Activated CD4-positive, alpha-beta memory T cell treated with anti-CD3 and anti-CD28 coated beads for 36 hours (primary cell): ENCODE measurements around the gene CORO2A. TPM values are rescaled to one million over a fixed set of nuclear protein-coding genes. Genes with fewer than 3 reads are reported as not detected.
"Not testable (repeated sequence)": the region's sequence is repeated elsewhere in the genome, so short reads cannot be mapped to it uniquely, and the experiment has no call there.

Source experiments
- CTCF ChIA-PET: fragments of 350-600 bp; sonication (Branson Sonifier 250); formaldehyde crosslinking; loops from one replicate; lab custom pipeline; 2021; ENCODE audit warnings: antibody characterized with exemption, inconsistent platforms; lab: Charles Lee
- POLR2A ChIA-PET: fragments of 350-600 bp; sonication (Branson Sonifier 250); formaldehyde crosslinking; loops from one replicate; lab custom pipeline; 2021; ENCODE audit warnings: antibody characterized with exemption; lab: Charles Lee
- DNase-seq: peaks from one replicate; pipeline ENCODE4 v3.0.0-alpha.2; 2020
- H3K27ac Mint-ChIP-seq: one replicate; pipeline ENCODE4 v1.8.0; 2021; ENCODE audit warnings: mixed read lengths
- H3K27me3 Mint-ChIP-seq: one replicate; pipeline ENCODE4 v1.8.0; 2021; ENCODE audit warnings: mixed read lengths
- H3K36me3 Mint-ChIP-seq: one replicate; pipeline ENCODE4 v1.8.0; 2021; ENCODE audit warnings: mixed read lengths
- H3K4me1 Mint-ChIP-seq: one replicate; pipeline ENCODE4 v1.8.0; 2021; ENCODE audit warnings: low read depth, mixed read lengths
- H3K4me3 Mint-ChIP-seq: one replicate; pipeline ENCODE4 v1.8.0; 2021; ENCODE audit warnings: mild to moderate bottlenecking, mixed read lengths
- H3K9me3 Mint-ChIP-seq: one replicate; pipeline ENCODE4 v1.8.0; 2021; ENCODE audit warnings: mixed read lengths
- intact Hi-C: fragments of 100-400 bp; cut with micrococcal nuclease; formaldehyde crosslinking; loops from one replicate; pipeline ENCODE4 v1.15.1; 2023
- total RNA-seq, 2 experiments: library from RNA; stranded (reverse); gene quantifications; one replicate each; pipeline ENCODE4 v1.2.3, GENCODE V29; 2021

CORO2A gene
- total RNA-seq, 2 experiments from 2014 or later, result 9.8 to 9.9 TPM

DNA sequence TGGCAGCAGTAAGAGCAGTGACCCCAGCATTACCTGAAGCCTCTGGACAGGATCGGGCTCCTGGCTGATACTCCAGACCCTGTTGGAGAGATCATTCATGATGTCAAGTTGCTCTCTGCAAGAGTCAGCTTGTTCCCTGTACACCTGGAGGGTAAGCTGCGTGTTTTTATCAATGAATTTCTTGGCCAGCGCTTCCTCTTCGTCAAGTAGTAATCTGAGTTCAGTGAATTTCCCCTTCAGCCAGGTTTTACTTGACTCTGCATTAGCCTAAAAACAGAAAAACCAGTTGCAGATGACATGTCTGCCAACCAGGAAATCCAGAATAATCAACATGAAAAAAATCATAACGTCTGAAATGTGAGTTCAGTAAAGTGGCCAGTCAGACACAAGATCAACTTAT is 92.5 kb downstream of the CORO2A start:
- peaks cover 41% of the 10 kb centered on the region for H3K36me3 Mint-ChIP-seq
- ChIA-PET POLR2A (no interaction called here), CTCF (interaction anchor here (1.0 to 3.6 kb wide), 3 partner anchors 16 to 22 kb away, joined by 3 to 16 read pairs (median 3); partner anchors contain the start of gene TRIM14)
- H3K4me3 Mint-ChIP-seq, result peak overlapping the region; percentile 38
- no peaks in the 10 kb centered on the region for H3K9me3 Mint-ChIP-seq
- intact Hi-C loops, result loop anchor here (5.0 kb wide), 3 partner anchors 92 to 157 kb away; partner anchors contain the start of genes ANP32B, CORO2A and TBC1D2
- no peaks in the 10 kb centered on the region for H3K27me3 Mint-ChIP-seq
- H3K27ac Mint-ChIP-seq, result peak overlapping the region; percentile 89
- DNase-seq, result no peak
- H3K4me1 Mint-ChIP-seq, result peaks cover 84% of the 10 kb centered on the region

DNA sequence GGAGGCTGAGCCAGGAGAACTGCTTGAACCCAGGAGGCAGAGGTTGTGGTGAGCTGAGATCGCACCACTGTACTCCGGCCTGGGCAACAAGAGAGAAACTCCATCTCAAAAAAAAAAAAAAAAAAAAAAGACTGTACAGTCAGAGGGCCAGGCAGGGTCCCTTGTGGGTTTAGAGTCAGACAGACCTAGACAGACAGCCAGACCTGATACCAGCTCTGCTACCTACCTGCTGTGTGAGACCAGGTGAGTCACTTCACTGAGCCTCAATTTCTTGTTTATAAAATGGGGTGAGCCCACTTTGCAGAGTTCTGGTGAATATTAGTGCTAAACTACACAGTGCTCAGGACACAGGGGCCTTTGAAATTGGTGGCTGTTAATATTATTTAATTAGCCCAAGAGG is 93.1 kb downstream of the CORO2A start:
- H3K4me3 Mint-ChIP-seq, result no peak overlapping the region
- POLR2A ChIA-PET, result interaction anchor here (0.6 kb wide), 1 partner anchor 139 kb away, joined by 3 read pairs; no protein-coding TSS in a partner anchor

GRCh38 chr9:98097836-98098235 is 94.6 kb downstream of the CORO2A start:
- POLR2A ChIA-PET, result interaction anchor here (0.6 to 2.1 kb wide), 5 partner anchors 10 to 159 kb away, joined by 4 to 10 read pairs (median 6); partner anchors contain the start of gene TRIM14
- CTCF ChIA-PET, result interaction anchor here (1.0 to 3.6 kb wide), 7 partner anchors 11 to 159 kb away, joined by 3 to 16 read pairs (median 3); partner anchors contain the start of gene TRIM14
- DNase-seq, result peak; percentile 80
- Mint-ChIP-seq H3K27ac (peak overlapping the region; percentile 75), H3K27me3 (no peaks in the 10 kb centered on the region), H3K4me1 (peaks cover 78% of the 10 kb centered on the region), H3K36me3 (peaks cover 49% of the 10 kb centered on the region), H3K9me3 (no peaks in the 10 kb centered on the region), H3K4me3 (no peak overlapping the region)
- intact Hi-C loops, result no loop called here

More for the DNA sequence above, 93.1 kb downstream of the CORO2A start:
- H3K27ac Mint-ChIP-seq, result peak overlapping the region; percentile 89
- CTCF ChIA-PET, result interaction anchor here (0.7 to 3.6 kb wide), 4 partner anchors 15 to 23 kb away, joined by 3 to 16 read pairs (median 3); partner anchors contain the start of gene TRIM14
- peaks cover 83% of the 10 kb centered on the region for H3K4me1 Mint-ChIP-seq
- no peaks in the 10 kb centered on the region for H3K9me3 Mint-ChIP-seq
- H3K27me3 Mint-ChIP-seq, result no peaks in the 10 kb centered on the region
- no peak for DNase-seq
- intact Hi-C loops, result no loop called here
- H3K36me3 Mint-ChIP-seq, result peaks cover 43% of the 10 kb centered on the region

DNA sequence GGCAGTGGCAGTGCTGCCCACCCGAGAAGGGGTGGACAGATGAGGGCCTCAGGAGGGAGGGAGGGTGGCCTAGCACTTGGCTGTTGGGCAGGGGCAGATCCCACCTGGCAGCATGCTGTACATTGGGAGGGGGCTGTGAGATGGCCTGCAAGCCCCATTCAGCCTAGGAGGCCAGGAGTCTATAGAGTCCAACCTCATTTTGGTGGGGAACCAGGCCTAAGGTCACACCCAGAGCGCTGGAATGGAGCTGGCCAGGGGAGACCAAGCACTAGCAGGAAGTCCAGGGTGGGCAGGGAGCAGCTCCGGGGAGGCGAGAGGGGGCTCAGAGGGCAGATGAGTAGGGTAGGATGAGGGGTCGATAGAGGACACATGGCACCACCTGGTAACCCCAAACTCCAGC is 96.3 kb downstream of the CORO2A start:
- intact Hi-C loops, result no loop called here
- CTCF ChIA-PET, result no interaction called here
- H3K36me3 Mint-ChIP-seq, result peaks cover 54% of the 10 kb centered on the region
- POLR2A ChIA-PET, result interaction anchor here (2.1 kb wide), 1 partner anchor 15 kb away, joined by 7 read pairs; no protein-coding TSS in a partner anchor
- H3K9me3 Mint-ChIP-seq, result no peaks in the 10 kb centered on the region
- peaks cover 62% of the 10 kb centered on the region for H3K4me1 Mint-ChIP-seq
- peak overlapping the region; percentile 47 for H3K27ac Mint-ChIP-seq
- H3K27me3 Mint-ChIP-seq, result no peaks in the 10 kb centered on the region
- no peak overlapping the region for H3K4me3 Mint-ChIP-seq
- DNase-seq, result no peak

GRCh38 chr9:98095401-98095800 is 97.0 kb downstream of the CORO2A start:
- Mint-ChIP-seq H3K4me1 (peaks cover 56% of the 10 kb centered on the region), H3K27me3 (no peaks in the 10 kb centered on the region), H3K4me3 (no peak overlapping the region), H3K27ac (no peak overlapping the region), H3K36me3 (peaks cover 57% of the 10 kb centered on the region), H3K9me3 (no peaks in the 10 kb centered on the region)
- intact Hi-C loops, result no loop called here
- ChIA-PET POLR2A (no interaction called here), CTCF (no interaction called here)
- no peak for DNase-seq

GRCh38 chr9:98094851-98095250 is 97.6 kb downstream of the CORO2A start:
- Mint-ChIP-seq H3K4me3 (no peak overlapping the region), H3K27ac (no peak overlapping the region), H3K4me1 (peaks cover 53% of the 10 kb centered on the region), H3K36me3 (peaks cover 55% of the 10 kb centered on the region), H3K9me3 (no peaks in the 10 kb centered on the region), H3K27me3 (no peaks in the 10 kb centered on the region)
- ChIA-PET CTCF (no interaction called here), POLR2A (no interaction called here)
- intact Hi-C loops, result no loop called here
- no peak for DNase-seq

- Mint-ChIP-seq H3K27me3 (no peaks in the 10 kb centered on the region), H3K4me1 (peaks cover 47% of the 10 kb centered on the region), H3K36me3 (peaks cover 50% of the 10 kb centered on the region), H3K9me3 (no peaks in the 10 kb centered on the region), H3K27ac (peak overlapping the region; percentile 21), H3K4me3 (no peak overlapping the region)
- no peak for DNase-seq
- CTCF ChIA-PET, result no interaction called here
- intact Hi-C loops, result no loop called here
- POLR2A ChIA-PET, result no interaction called here
Observed at GRCh38 chr9:98094316-98094715, 98.1 kb downstream of the CORO2A start.

GRCh38 chr9:98092613-98092931 is 99.9 kb downstream of the CORO2A start:
- H3K36me3 Mint-ChIP-seq, result peaks cover 47% of the 10 kb centered on the region
- ChIA-PET CTCF (interaction anchor here (1.1 to 1.5 kb wide), 2 partner anchors 19 to 26 kb away, joined by 5 read pairs; partner anchors contain the start of gene TRIM14), POLR2A (interaction anchor here (0.8 kb wide), 1 partner anchor 26 kb away, joined by 3 read pairs; the partner anchor contains the start of gene TRIM14)
- H3K27ac Mint-ChIP-seq, result peak overlapping the region; percentile 30
- H3K27me3 Mint-ChIP-seq, result no peaks in the 10 kb centered on the region
- H3K9me3 Mint-ChIP-seq, result no peaks in the 10 kb centered on the region
- intact Hi-C loops, result no loop called here
- H3K4me3 Mint-ChIP-seq, result no peak overlapping the region
- H3K4me1 Mint-ChIP-seq, result peaks cover 33% of the 10 kb centered on the region
- DNase-seq, result no peak

- H3K4me3 Mint-ChIP-seq, result no peak overlapping the region
- CTCF ChIA-PET, result interaction anchor here (1.1 to 1.5 kb wide), 3 partner anchors 19 to 100 kb away, joined by 4 to 5 read pairs (median 5); partner anchors contain the start of genes CORO2A and TRIM14
- H3K27ac Mint-ChIP-seq, result no peak overlapping the region
- intact Hi-C loops, result no loop called here
- peaks cover 43% of the 10 kb centered on the region for H3K36me3 Mint-ChIP-seq
- H3K27me3 Mint-ChIP-seq, result no peaks in the 10 kb centered on the region
- peak; percentile 5 for DNase-seq
- POLR2A ChIA-PET, result interaction anchor here (0.8 to 1.1 kb wide), 2 partner anchors 27 to 164 kb away, joined by 3 read pairs; partner anchors contain the start of gene TRIM14
- peaks cover 27% of the 10 kb centered on the region for H3K4me1 Mint-ChIP-seq
- no peaks in the 10 kb centered on the region for H3K9me3 Mint-ChIP-seq
Observed at GRCh38 chr9:98091735-98092612, 100.5 kb downstream of the CORO2A start.

DNA sequence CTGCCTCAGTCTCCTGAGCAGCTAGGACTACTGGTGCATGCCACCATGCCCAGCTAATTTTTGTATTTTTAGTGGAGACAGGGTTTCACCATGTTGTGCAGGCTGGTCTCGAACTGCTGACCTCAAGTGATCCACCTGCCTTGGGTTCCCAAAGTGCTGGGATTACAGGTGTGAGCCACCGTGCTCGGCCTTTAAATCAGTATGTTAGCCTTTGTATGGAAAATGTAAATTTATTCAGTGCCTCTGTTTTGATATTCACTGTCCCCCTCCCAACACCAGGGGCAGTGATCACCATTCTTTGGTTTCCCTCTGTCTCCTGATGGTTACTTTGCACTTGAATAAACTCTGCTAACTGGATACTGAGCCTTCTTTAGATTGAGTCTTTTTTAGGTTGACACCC is 101.8 kb downstream of the CORO2A start:
- POLR2A ChIA-PET, result interaction anchor here (1.8 kb wide), 1 partner anchor 34 kb away, joined by 5 read pairs; the partner anchor contains the start of gene NANS
- CTCF ChIA-PET, result interaction anchor here (1.3 kb wide), 1 partner anchor 102 kb away, joined by 4 read pairs; the partner anchor contains the start of gene CORO2A
- intact Hi-C loops, result not testable (repeated sequence)

GRCh38 chr9:98087420-98088354 is 104.8 kb downstream of the CORO2A start:
- no peaks in the 10 kb centered on the region for H3K27me3 Mint-ChIP-seq
- peaks cover 17% of the 10 kb centered on the region for H3K4me1 Mint-ChIP-seq
- H3K4me3 Mint-ChIP-seq, result peak overlapping the region; percentile 61
- DNase-seq, result peak; percentile 44
- ChIA-PET POLR2A (interaction anchor here (1.5 kb wide), 1 partner anchor 168 kb away, joined by 4 read pairs; the partner anchor contains the start of gene TBC1D2), CTCF (interaction anchor here (1.0 kb wide), 2 partner anchors 14 to 168 kb away, joined by 3 read pairs; partner anchors contain the start of gene TBC1D2)
- H3K27ac Mint-ChIP-seq, result no peak overlapping the region
- peaks cover 39% of the 10 kb centered on the region for H3K36me3 Mint-ChIP-seq
- no peaks in the 10 kb centered on the region for H3K9me3 Mint-ChIP-seq
- intact Hi-C loops, result no loop called here

More for the DNA sequence above, 101.8 kb downstream of the CORO2A start:
- peak; percentile 6 for DNase-seq
- Mint-ChIP-seq H3K4me1 (peaks cover 29% of the 10 kb centered on the region), H3K36me3 (peaks cover 48% of the 10 kb centered on the region)
- H3K27me3 Mint-ChIP-seq, H3K9me3 Mint-ChIP-seq, H3K27ac Mint-ChIP-seq, H3K4me3 Mint-ChIP-seq: not testable (repeated sequence)
